GM21515 (cell line): ENCODE data around the gene CD300LF.
A peak's percentile ranks its signal among the peaks of the same experiment; 100 is the strongest.

Source experiments
- ATAC-seq: cut with Tn5 transposase; IDR thresholded peaks from one replicate; pipeline ENCODE4 v1.9.1; 2021; ENCODE audit not compliant: unreplicated experiment

The CD300LF gene

GRCh38 chr17:74712756-74713155 lies at the start of gene CD300LF:
TSS of gene CD300LF (minus strand) at chr17:74712923. CDS start at chr17:74712866, 57 bp downstream.
- ATAC-seq = no peak

DNA sequence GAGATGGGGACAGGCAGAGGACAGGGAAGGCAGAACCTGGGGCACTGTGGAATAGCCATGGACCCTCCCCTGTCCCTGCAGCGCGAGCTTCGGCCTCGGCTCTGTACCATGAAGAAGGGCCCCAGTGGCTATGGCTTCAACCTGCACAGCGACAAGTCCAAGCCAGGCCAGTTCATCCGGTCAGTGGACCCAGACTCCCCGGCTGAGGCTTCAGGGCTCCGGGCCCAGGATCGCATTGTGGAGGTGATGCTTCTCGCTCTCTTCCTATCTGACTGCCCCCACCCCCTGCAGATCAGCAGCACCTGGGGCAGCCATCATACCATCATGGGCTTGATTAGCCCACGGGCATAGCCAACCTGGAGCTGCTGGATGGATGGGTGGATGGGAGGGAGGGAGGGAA lies 49.2 kb upstream of the CD300LF start:
- ATAC-seq = no peak

GRCh38 chr17:74761419-74761818 lies 48.7 kb upstream of the CD300LF start:
- ATAC-seq = no peak

DNA sequence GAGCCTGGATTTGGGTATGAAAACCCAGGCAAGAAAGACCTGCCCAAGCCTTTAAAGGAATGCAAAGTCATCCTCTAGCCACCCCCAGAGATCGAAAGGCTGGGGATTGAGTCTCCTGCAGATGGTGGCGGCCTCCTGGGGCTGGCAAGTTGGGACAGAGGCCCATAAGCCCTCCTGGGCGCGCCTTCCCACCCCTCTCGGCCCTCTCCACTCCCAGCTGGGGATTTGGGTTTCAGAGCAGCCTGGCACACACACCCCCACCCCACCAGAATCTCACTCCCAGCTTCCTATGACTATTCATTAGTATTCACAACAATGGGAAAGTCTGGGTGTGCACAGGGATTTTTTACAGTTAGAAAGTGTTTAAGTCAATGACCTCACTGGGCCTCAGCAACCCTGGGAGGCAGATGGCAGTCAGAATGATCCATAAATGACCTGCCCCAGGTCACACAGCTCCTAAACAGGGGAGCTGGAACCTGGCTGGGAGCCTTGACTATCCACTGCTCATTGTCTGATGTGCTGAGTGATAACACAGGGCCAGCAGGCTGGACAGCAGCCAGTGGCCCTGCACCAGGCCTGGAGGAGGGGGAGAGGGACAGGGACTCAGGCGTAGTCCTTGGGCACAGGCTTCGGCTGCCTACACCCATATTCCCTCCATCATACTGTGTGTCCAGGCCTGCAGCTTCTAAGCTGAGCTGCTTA lies 47.8 kb upstream of the CD300LF start:
- no peak for ATAC-seq

DNA sequence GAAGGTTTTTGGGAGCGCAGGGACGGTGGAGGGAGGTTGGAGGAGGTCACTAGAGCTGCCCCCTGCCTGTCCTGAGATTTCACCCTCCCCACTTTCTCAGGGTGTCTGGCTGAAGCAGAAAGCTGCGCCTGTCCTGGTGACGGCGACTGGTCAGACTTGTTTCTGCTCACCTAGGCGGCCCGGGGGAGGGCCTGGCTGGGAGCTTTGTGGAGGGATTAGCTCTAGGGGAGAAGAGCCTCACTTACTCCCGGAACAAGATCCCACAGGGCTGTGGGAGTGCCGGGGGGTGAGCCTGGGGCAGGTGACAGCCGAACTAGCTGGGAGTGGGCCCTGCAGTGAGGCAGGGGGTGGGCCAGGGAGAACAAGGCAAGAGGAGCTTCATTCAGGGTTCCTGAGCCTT lies 47.2 kb upstream of the CD300LF start:
- ATAC-seq = no peak

DNA sequence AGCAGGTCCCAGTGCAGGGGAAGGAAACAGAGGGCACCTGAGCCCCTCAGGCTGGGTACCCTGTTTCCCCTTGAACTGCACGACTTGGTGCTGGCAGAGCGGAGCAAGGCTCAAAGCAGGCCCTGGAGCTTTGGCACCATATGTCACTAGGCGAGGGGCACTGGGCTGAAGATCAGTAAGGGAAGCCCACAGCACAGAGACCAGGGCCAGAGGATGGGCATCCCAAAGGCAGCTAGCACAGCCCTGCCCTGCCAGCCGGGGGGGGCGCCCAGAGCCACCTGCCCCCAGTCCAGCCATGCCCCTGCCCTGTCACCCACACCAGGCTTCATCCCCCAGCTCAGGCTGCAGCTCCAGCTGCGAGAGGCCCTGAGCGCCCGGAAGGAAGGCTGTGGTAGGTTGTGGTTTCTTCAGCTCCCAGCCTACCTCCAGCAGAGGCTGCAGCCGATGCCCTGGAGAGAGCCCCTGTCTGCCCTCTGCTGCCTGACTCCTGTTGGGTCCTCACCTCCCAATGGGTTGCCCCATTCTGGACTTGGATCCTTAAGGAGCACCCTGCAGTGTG lies 46.6 kb upstream of the CD300LF start:
- ATAC-seq = no peak

- no peak for ATAC-seq
Observed at GRCh38 chr17:74758848-74759168, 46.1 kb upstream of the CD300LF start.

DNA sequence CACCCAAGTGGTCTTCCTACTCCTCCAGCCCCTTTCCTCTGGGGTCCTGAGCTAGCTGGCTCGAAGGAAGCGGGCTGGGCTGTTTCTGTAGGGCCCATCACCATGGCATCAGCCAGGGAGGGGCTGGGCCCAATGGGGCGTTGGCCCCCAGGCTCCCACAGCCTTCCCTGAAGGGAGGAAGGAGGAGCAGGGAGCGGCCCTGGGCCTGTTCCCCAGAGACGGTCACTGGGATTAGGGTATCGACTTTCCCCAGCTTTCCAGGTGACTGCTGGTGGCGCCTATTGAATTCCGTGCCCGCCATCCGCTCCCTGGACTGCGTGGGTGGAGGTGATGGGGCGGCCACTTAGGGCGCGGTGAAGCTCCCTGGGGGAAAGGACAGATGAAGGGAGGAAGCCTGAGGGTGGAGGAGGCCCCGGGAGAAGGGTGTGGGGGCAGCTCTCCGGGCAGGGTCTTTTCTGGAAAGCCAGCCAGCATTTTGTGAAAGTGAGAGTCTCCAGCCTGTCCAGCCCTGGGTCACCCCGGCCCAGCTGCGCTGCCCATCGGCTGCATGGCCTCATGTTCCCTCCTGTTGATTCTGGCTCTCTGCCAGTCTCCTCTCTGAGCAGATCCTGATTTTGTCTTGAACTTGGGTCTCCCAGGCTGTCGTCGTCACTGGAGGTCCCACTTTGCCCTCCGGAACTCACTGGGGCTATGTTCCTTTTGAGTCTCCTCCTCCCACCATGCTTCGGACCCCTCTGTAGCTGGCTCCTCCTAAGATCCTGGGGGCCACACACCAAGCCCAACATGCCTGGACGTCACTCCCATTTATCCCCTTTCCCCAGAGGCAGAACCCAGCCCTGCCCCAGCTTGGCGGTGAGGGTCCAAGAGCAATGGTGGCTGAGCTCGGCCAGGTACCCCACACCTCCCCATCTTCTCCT lies 45.5 kb upstream of the CD300LF start:
- no peak for ATAC-seq

DNA sequence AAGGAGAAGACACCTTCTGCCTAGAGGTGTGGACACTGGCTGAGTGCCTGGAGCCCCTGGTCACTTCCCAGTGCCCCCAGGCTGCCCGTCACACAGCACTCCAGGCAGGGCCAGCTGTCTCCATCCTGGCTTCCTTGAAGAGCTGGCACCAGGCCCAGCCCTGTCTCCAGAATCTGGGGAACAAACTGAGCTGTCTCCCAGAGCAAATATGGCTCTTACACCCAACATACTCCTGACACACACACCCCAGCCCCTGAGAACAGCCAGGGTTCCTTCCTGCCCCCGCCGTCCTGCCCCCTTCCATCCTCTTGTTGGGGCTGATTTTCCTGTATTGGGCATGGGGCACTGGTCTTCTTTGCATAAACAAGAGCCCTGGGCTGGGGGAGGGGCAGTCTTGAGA lies 44.8 kb upstream of the CD300LF start:
- no peak for ATAC-seq

- no peak for ATAC-seq
Observed at GRCh38 chr17:74756891-74757290, 44.2 kb upstream of the CD300LF start.

DNA sequence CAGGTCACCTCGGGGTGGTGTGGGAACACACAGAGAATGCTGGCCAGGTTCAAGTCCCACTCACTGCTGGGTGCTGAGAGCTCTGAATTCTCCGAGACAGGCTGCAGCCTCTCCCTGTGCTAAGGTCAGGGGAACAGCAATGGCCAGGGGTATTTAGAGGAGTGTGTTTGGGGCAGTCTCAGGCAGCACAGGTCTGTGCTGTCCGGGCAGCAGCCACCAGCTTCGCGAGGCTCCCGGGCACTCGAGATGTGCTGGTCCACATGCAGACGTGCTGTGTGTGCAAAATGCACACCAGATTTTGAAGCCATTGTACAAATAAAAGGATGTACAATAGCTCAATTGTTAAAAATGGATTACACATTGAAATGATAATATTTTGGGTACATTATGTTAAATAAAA lies 42.8 kb upstream of the CD300LF start:
- ATAC-seq = no peak

DNA sequence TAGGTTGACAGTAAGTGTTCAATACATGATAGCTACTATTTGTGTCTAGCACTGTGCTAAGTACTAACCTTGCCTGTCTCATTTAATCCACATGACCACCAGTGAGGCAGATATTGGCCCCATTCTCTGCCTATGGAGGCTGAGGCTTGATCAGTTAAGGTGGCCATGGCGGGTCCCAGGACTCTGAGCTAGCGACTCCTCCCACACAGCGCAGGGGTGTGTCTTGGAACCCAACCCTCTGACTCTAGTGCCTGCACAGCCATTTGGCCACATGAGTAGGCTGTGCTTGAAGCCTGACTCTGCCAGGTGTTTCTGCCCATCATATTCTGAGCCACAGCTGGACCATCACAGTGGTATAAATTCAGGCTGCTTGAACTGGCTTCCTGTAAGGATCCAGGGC lies 42.1 kb upstream of the CD300LF start:
- ATAC-seq = no peak

DNA sequence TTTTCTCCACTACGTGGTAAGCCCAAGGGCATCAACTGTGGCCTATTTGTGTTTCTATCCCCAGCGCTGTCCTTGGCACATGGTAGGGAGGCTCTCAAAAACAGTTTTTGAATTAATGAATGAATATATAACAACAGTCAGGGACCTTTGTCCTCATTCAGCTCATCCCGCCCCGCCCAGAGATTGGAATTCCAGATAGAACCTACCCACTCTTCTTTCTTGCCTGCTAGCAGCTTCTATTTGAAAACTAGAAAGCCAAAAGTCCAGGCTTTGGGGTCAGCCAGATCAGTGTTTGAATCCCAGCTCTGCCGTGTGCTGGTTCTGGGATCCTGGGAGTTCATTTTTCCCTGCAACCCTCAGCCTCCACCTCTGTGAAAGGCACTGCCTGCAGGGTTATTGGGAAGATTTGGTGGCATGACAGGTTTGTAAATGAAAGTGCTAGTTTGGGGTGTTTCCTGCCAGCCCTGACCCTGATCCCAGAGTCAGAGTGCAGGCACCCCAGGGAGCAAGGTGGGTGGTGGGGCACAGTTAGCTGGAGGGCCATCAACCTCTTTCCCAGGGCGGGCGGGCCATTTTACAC lies 40.2 kb upstream of the CD300LF start:
- ATAC-seq = no peak

- ATAC-seq = no peak
Observed at GRCh38 chr17:74752415-74752814, 39.7 kb upstream of the CD300LF start.

- no peak for ATAC-seq
Observed at GRCh38 chr17:74750327-74751069, 37.8 kb upstream of the CD300LF start.

- ATAC-seq = no peak
Observed at GRCh38 chr17:74750039-74750326, 37.3 kb upstream of the CD300LF start.

DNA sequence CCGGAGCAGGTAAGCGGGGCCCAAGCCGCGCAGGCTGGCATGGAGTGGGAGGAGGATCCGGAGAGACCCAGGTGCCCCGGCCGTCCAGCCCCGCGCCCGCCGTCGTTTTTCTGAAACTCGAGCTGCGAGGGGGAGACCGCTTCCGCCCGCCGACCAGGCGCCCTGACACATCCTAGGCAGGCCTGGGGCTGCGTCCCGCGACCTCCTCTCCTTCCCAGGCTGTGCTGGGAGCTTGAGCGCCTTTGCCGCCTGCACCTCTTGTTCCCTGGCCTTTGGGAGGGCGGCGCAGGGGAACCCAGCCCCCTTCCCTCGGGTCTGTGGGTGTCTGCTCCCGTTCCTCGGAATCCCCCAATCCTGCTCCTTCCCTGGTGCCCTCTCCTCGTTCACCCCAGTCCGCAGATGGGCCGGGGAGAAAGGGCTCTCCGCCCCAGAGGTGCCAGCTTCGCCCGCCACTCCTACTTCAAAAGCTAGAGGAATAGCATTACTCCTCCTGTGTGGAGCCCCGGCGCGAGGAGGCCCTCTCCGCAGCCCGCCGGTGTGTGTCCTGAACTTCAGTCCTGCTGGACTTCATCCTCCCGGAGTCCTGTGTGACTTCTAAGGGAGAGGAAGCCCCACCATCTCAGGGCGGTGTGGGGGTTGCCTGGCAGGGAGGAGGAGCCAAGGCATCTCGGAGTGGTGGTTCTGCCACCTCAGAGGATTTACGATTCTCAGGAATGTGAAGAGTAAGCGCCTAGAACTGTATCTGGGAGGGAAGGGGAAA lies 36.7 kb upstream of the CD300LF start:
- ATAC-seq = peak; percentile 15

GRCh38 chr17:74748529-74749278 lies 36.0 kb upstream of the CD300LF start, which contains the start of gene NHERF1:
TSS of gene NHERF1 (plus strand) at chr17:74748628. CDS start at chr17:74748847, 219 bp downstream.
- peak; percentile 82 for ATAC-seq

DNA sequence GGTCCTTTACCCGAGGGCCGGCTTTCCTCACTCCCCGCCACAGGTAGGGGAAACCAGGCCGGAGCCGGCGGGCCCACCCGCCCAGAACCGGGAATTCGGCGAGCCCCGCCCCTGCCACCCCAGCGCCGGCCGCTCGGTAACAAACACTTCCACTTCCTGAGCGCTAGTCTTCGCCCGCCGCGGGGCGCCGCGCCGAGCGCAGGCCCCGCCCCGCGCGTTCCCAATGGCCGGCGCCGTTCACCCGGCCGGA lies 35.5 kb upstream of the CD300LF start:
- ATAC-seq = no peak

DNA sequence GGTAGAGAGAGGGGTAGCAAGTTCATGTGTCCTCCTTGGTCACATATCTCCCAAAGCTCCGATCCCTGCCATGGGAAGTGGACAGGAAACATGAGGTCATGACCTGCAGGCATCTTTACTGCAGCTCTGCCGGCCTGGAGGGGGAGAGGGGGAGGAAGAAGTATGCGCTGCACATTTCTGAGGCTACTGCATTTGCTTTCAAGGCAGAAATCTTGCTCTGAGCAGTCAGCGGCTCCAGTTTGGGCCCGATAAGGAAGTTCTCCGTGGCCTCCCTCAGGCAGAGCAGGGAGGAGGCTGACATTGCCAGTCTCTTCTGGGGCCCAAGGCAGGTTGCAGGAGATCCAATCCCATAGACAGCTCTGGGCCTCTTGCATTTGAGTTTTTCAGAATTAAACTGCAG lies 34.2 kb upstream of the CD300LF start:
- no peak for ATAC-seq
